AG20443 (cell line): Measurements from ENCODE around the gene CIAPIN1.
"Not testable (repeated sequence)": the region's sequence is repeated elsewhere in the genome, so short reads cannot be mapped to it uniquely, and the experiment has no call there.

ENCODE experiments used
- DNase-seq: peaks from one replicate; pipeline ENCODE4 v3.0.0; 2012; ENCODE audit warnings: low spot score, mixed read lengths

CIAPIN1 gene

GRCh38 chr16:57440551-57440950 lies 6.6 kb downstream of the CIAPIN1 start:
- not testable (repeated sequence) for DNase-seq

- not testable (repeated sequence) for DNase-seq
Observed at GRCh38 chr16:57439947-57440346, 7.2 kb downstream of the CIAPIN1 start.

- DNase-seq, result no peak
Observed at GRCh38 chr16:57435838-57436237, 11.3 kb downstream of the CIAPIN1 start.

GRCh38 chr16:57434003-57434402 lies 13.2 kb downstream of the CIAPIN1 start:
- no peak for DNase-seq

GRCh38 chr16:57432989-57433388 lies 14.2 kb downstream of the CIAPIN1 start:
- no peak for DNase-seq

GRCh38 chr16:57432505-57432904 lies 14.7 kb downstream of the CIAPIN1 start:
- no peak for DNase-seq

- DNase-seq, result no peak
Observed at GRCh38 chr16:57430955-57431354, 16.2 kb downstream of the CIAPIN1 start.

GRCh38 chr16:57427824-57428223 lies 19.4 kb downstream of the CIAPIN1 start:
- DNase-seq, result no peak

- no peak for DNase-seq
Observed at GRCh38 chr16:57427307-57427706, 19.9 kb downstream of the CIAPIN1 start.

GRCh38 chr16:57426356-57426755 lies 20.8 kb downstream of the CIAPIN1 start:
- no peak for DNase-seq

- no peak for DNase-seq
Observed at GRCh38 chr16:57424583-57424982, 22.6 kb downstream of the CIAPIN1 start.

- DNase-seq, result no peak
Observed at GRCh38 chr16:57423152-57423551, 24.0 kb downstream of the CIAPIN1 start.

- peak; percentile 66 for DNase-seq
Observed at GRCh38 chr16:57422026-57422944, 24.9 kb downstream of the CIAPIN1 start.

- DNase-seq, result no peak
Observed at GRCh38 chr16:57419506-57419905, 27.7 kb downstream of the CIAPIN1 start.

- no peak for DNase-seq
Observed at GRCh38 chr16:57416084-57416483, 31.1 kb downstream of the CIAPIN1 start.

GRCh38 chr16:57413733-57414132 lies 33.5 kb downstream of the CIAPIN1 start:
- DNase-seq, result no peak

- DNase-seq, result no peak
Observed at GRCh38 chr16:57413301-57413730, 33.9 kb downstream of the CIAPIN1 start.

GRCh38 chr16:57412584-57412983 lies 34.6 kb downstream of the CIAPIN1 start:
- no peak for DNase-seq

- no peak for DNase-seq
Observed at GRCh38 chr16:57411362-57411976, 35.7 kb downstream of the CIAPIN1 start.

GRCh38 chr16:57409870-57410587 lies 37.2 kb downstream of the CIAPIN1 start:
- DNase-seq, result no peak

- no peak for DNase-seq
Observed at GRCh38 chr16:57409065-57409464, 38.1 kb downstream of the CIAPIN1 start.

GRCh38 chr16:57407521-57408353 lies 39.4 kb downstream of the CIAPIN1 start:
- DNase-seq, result no peak
